Epithelial cell of proximal tubule (primary cell): Measurements from ENCODE around the gene KCNJ5. TPM values are rescaled to one million over a fixed set of nuclear protein-coding genes. Genes with fewer than 3 reads are reported as not detected.

Experiments
- DNase-seq: peaks from one replicate; pipeline ENCODE4 v3.0.0-alpha.2; 2011; ENCODE audit warnings: low read depth
- H3K4me3 ChIP-seq: 2 replicates; pipeline ENCODE4 v1.5.1; 2011; ENCODE audit warnings: low read depth, mild to moderate bottlenecking, low read length
- total RNA-seq: library from RNA; depleted of rRNA; stranded (reverse); fragments of >200 nt; gene quantifications from 2 replicates; pipeline ENCODE4 v1.2.3, GENCODE V29; 2015
- TF ChIP-seq, protein P1 (sequence below): conservative IDR thresholded peaks from 2 replicates; pipeline ENCODE4 v1.5.1; 2012; ENCODE audit warnings: low read depth, mild to moderate bottlenecking, low read length

KCNJ5 gene
- total RNA-seq, 1 donor from 2014 or later, result 0.23 TPM

DNA sequence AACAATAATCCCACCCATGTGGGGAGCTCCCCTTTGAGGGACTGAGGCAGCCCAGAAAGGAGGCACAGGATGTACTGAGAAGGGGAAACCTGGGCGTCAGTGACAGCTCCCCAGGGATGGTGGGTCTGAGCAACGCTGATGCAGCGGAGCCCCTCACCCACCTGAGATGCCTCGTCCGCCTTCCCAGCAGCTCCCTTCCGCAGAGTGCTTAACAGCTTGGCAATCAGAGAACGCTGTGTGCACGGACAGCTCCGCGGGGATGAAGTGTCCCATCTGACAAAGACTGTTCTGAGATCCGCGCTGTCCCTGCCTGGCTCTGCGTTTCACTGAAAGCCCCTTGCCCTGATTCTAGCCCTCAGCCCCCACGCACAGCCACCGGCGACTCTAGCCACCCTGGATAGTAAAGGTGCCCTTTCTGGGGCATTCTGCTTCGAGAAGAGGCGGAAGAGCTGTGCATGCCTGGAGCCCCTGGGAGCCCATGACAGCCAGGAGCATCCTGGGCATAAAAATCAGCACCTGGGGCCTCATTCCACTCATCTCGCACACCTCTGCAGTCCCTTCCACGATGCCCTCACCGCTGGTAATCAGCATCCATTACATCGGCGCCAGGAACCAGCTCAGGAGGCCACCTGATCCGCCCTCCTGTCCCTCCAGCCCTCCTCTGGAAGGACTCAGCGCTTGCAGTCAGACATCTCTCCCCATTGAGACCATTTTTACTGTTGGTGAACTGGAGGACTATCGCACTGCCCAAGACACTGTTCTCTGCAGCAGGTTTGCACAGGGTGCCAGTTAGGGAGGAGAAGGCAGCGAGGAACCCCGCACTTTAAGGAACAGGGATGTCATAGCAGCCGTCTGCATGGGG lies 10.7 kb downstream of the KCNJ5 start:
- no peak for DNase-seq
- no peak overlapping the region for H3K4me3 ChIP-seq
- TF ChIP-seq, protein P1, sequence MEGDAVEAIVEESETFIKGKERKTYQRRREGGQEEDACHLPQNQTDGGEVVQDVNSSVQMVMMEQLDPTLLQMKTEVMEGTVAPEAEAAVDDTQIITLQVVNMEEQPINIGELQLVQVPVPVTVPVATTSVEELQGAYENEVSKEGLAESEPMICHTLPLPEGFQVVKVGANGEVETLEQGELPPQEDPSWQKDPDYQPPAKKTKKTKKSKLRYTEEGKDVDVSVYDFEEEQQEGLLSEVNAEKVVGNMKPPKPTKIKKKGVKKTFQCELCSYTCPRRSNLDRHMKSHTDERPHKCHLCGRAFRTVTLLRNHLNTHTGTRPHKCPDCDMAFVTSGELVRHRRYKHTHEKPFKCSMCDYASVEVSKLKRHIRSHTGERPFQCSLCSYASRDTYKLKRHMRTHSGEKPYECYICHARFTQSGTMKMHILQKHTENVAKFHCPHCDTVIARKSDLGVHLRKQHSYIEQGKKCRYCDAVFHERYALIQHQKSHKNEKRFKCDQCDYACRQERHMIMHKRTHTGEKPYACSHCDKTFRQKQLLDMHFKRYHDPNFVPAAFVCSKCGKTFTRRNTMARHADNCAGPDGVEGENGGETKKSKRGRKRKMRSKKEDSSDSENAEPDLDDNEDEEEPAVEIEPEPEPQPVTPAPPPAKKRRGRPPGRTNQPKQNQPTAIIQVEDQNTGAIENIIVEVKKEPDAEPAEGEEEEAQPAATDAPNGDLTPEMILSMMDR, result no peak

DNA sequence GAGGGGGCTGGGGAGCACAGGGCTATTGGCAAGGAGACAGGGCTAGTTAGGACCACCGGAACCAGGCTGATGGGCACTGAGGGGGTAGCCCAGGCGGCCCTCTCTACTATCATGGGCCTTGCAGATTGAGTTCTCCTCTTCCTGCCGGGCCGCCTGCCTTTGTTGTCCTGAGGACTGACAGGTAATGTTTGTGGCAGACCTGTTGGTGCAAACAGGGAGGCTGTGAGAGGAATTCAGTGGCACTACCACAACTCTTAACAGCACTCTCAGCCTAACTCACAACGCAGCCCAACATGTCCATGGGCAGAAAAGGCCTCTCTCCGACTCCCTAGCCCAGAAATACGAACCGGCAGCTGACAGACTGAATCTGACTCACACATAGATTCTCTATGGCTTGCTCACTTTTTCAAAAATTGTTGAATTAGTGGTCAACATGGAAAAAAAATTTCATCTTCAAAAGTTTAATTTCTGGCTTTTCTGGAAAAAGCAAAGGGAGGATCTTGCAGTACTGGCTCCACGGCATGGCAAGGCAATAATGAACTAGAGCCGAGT lies 11.4 kb downstream of the KCNJ5 start:
- DNase-seq, result no peak
- TF ChIP-seq, protein P1, result no peak
- H3K4me3 ChIP-seq, result no peak overlapping the region

GRCh38 chr11:128903248-128904061 lies 12.3 kb downstream of the KCNJ5 start:
- TF ChIP-seq, protein P1, result no peak
- H3K4me3 ChIP-seq, result no peak overlapping the region
- no peak for DNase-seq

GRCh38 chr11:128904303-128904655 lies 13.1 kb downstream of the KCNJ5 start:
- H3K4me3 ChIP-seq, result no peak overlapping the region
- DNase-seq, result no peak
- TF ChIP-seq, protein P1, result no peak

DNA sequence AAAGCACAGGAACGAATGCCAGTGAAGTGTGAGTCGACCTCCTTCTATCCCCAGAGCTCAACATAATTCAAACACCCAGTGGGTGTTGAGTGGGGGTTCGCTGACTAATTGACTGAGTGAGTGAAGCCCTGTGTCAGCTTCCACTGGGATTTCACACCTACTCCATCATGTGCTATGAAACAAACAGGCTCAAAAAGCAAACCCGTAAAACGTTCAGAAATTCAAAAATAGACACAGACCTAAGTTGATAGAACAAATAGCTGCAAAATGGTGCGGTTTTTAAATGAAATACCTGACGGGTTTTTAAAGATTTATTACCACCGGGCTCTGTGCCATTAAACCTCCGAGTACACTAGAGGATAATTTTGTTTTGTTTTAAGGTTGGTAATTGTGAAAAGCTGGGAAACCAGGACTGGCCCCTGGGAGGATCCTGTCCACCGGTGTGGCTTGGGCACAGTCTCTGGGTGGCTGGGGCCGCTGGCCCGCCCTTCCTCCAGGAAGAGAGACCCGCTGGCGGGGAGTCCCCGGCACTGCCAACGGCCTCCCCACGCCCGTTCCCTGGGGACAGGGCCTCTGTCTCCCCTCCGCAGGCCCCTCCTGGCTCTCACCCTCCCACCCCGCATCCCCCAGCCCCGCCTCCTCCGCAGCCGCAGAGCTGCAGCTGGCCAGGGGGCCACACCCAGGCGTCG lies 13.6 kb downstream of the KCNJ5 start:
- DNase-seq, result no peak
- TF ChIP-seq, protein P1, result no peak
- peak overlapping the region; percentile 59 for H3K4me3 ChIP-seq

DNA sequence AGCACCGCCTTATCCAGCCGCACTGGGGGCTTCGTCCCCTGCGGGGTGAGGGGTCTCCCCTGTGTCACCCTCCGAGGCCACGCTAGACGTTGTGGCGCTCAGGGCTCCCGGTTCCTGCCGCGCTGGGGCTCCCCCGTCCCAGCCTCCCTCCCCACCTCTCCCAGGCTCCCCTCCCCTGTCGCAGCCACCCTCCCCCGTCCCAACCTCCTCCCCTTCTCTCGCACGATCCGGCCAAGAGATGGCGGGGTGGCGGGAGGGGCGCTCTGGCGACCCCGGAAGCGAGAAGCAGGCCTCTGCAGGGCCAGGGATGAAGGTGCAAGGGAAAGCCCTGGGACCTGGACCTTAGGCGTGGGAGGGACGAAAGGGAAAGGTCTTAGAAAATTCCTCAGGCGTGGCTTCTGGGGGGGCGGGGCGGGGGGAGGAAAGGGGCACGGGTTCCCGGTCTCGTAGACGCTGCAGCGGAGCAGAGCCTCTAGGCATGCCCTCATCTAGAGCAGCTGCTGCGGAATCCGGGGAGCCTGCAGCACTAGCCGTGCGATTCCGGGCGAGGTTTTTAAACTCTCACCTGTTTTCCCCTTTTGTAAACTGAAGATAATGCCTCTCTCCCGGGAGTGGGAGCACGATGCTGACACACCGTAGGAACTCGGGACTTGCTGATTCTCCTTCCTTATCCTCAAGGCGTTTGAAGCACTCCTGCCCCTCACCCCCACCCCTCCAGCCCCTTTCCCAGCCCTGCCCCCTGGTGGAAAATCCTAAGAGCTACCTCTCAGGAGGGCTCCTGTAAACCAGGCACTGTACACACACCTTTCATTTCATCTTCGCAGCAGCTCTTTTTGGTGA lies 14.4 kb downstream of the KCNJ5 start:
- TF ChIP-seq, protein P1, result peak; percentile 56
- DNase-seq, result no peak
- peak overlapping the region; percentile 59 for H3K4me3 ChIP-seq
